Upper lobe of right lung (tissue), 1 donor: ENCODE data around the gene KCTD1. TPM values are rescaled to one million over a fixed set of nuclear protein-coding genes. Genes with fewer than 3 reads are reported as not detected.

Experiments used
- ATAC-seq: fragments of 200-7000 bp; cut with Tn5 transposase; one replicate; pipeline ENCODE4 v1.9.1; 2020; ENCODE audit warnings: mild to moderate bottlenecking, moderate library complexity
- DNase-seq: peaks from one replicate; pipeline ENCODE4 v3.0.0-alpha.2; 2020
- H3K27ac ChIP-seq: fragments of 200-600 bp; one replicate; pipeline ENCODE4 v1.8.0; 2022
- H3K27me3 ChIP-seq: fragments of 200-600 bp; one replicate; pipeline ENCODE4 v1.8.0; 2022; ENCODE audit warnings: mild to moderate bottlenecking
- H3K36me3 ChIP-seq: fragments of 200-600 bp; one replicate; pipeline ENCODE4 v1.8.0; 2022
- H3K4me1 ChIP-seq: fragments of 200-600 bp; one replicate; pipeline ENCODE4 v1.8.0; 2022
- H3K4me3 ChIP-seq: fragments of 200-600 bp; one replicate; pipeline ENCODE4 v1.8.0; 2022; ENCODE audit warnings: mild to moderate bottlenecking
- H3K9me3 ChIP-seq: fragments of 200-600 bp; one replicate; pipeline ENCODE4 v1.8.0; 2022
- intact Hi-C: fragments of 100-400 bp; cut with DNase I; formaldehyde crosslinking; loops from one replicate; pipeline ENCODE4 v1.11.0; 2022
- total RNA-seq: library from RNA; stranded (reverse); fragmentation: NEBNext Ultra II Directional; extraction: Animal tissue kit (Norgen Biotek cat#: 25700); gene quantifications from one replicate; pipeline ENCODE4 v1.2.1, GENCODE V29; 2021
- TF ChIP-seq, protein P1 (sequence below): fragments of 200-600 bp; IDR thresholded peaks from one replicate; pipeline ENCODE4 v1.8.0; 2022; ENCODE audit warnings: antibody characterized with exemption
- donor health status: DM: no; HTN: yes; CAD: no; lungs with severe emphysema.

Gene KCTD1
- total RNA-seq, 1 donor from 2014 or later: 9.8 TPM

DNA sequence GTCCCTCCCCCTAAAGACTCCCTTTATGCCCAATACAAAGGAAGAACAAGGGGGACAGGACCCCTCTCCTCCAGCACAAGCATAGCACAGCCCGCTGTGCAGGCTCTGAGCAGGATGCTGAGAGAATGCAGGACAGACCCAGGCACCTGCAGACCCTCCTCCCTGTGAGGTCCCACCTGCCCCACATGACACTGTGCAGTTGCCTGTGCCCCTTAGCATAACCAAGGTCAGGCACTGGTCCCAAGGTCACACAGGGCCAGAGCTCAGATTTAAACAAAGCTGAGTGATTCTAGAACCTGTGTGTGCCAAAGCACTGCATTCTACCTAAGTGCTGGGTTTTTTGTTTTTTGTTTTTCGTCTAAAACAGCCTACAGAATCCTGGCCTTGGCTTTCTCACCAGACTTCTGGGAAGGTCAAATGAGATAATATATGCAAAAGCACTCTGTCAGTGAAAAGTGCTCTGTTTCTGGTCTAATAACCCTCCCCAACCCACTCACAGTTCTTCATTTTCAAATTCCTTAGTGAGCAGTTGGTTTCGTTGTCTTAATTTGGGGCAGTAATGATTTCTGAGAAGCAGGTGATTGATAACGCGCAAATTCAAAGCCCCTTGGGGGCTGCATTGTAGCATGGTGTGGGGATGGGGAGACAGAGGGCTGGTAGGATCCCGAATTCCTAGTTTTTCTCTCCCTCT lies 125.7 kb downstream of the KCTD1 start:
- no peaks in the 10 kb centered on the region for H3K27me3 ChIP-seq
- no peaks in the 10 kb centered on the region for H3K9me3 ChIP-seq
- intact Hi-C loops: no loop called here
- ATAC-seq (peak; percentile 24), DNase-seq (no peak)
- H3K4me3 ChIP-seq: no peak overlapping the region
- H3K27ac ChIP-seq: no peak overlapping the region
- H3K4me1 ChIP-seq: no peaks in the 10 kb centered on the region
- TF ChIP-seq, protein P1, sequence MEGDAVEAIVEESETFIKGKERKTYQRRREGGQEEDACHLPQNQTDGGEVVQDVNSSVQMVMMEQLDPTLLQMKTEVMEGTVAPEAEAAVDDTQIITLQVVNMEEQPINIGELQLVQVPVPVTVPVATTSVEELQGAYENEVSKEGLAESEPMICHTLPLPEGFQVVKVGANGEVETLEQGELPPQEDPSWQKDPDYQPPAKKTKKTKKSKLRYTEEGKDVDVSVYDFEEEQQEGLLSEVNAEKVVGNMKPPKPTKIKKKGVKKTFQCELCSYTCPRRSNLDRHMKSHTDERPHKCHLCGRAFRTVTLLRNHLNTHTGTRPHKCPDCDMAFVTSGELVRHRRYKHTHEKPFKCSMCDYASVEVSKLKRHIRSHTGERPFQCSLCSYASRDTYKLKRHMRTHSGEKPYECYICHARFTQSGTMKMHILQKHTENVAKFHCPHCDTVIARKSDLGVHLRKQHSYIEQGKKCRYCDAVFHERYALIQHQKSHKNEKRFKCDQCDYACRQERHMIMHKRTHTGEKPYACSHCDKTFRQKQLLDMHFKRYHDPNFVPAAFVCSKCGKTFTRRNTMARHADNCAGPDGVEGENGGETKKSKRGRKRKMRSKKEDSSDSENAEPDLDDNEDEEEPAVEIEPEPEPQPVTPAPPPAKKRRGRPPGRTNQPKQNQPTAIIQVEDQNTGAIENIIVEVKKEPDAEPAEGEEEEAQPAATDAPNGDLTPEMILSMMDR: no peak
- H3K36me3 ChIP-seq: no peaks in the 10 kb centered on the region

DNA sequence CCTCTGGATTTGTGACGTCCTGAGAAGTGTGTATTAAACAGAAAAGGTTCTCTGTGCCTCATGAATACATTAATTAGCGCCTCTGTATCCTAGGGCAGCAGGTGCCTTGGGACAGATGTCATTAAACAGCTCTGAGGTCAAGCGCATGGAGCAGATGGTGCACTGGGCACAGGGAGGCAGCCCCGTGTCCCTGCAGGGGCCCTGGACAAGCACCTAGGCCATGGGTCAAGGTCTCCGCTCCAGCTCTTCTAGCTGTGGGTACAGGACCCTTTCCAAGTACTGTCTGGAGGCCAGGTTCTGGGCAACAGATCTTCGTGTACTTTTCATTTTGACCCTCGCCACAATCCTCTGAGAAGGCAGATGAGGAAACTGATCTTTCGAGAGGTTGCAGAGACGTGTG lies 126.4 kb downstream of the KCTD1 start:
- DNase-seq: no peak
- TF ChIP-seq, protein P1: no peak
- intact Hi-C loops: no loop called here
- Histone ChIP-seq H3K4me1 (no peaks in the 10 kb centered on the region), H3K27me3 (no peaks in the 10 kb centered on the region), H3K9me3 (no peaks in the 10 kb centered on the region), H3K4me3 (no peak overlapping the region), H3K27ac (no peak overlapping the region), H3K36me3 (no peaks in the 10 kb centered on the region)
- ATAC-seq: no peak

DNA sequence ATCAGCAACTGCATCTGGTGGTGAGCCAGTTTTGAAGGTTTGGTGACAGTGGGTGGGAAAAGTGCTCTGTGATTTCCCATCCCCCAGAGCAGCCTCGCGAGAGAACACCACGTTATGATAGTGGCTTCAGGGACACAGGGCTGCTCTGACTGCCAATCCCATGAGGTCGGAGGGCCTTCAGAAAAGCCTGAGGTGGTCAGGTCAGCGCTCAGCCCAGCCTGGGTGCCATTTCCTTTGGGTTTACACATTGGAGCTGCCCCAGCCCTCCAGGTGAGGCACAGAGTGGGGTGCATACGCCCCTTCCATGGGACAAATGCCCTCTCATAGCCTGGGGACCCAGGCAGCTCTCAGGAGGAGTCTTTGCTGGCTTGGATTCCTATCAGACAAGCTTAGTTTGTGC lies 126.8 kb downstream of the KCTD1 start:
- no peak overlapping the region for H3K27ac ChIP-seq
- H3K4me1 ChIP-seq: no peaks in the 10 kb centered on the region
- ATAC-seq: no peak
- intact Hi-C loops: no loop called here
- DNase-seq: no peak
- no peaks in the 10 kb centered on the region for H3K9me3 ChIP-seq
- H3K4me3 ChIP-seq: no peak overlapping the region
- TF ChIP-seq, protein P1: no peak
- H3K36me3 ChIP-seq: no peaks in the 10 kb centered on the region
- H3K27me3 ChIP-seq: no peaks in the 10 kb centered on the region

DNA sequence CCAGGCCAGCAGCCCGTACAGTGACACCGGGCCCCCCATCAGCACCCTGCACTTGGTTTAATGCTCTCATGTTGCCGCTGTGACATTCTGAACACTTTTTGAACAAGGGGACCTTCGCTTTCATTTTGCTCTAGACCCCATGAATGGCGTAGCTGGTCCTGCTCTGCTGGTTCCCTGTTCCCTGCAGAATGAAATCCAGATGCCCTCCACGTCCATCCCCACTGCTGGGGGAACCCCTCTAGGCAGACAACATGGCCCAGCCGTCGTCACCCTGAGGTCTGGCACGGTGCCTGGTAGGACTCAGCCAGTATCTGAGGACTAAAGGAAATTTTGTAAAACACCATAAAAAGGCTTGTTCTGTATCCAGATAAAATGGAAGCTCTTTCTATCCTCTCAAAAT lies 128.6 kb downstream of the KCTD1 start:
- Histone ChIP-seq H3K27ac (no peak overlapping the region), H3K4me3 (no peak overlapping the region), H3K4me1 (no peaks in the 10 kb centered on the region), H3K9me3 (no peaks in the 10 kb centered on the region), H3K27me3 (no peaks in the 10 kb centered on the region), H3K36me3 (no peaks in the 10 kb centered on the region)
- no peak for DNase-seq
- ATAC-seq: no peak
- TF ChIP-seq, protein P1: no peak
- intact Hi-C loops: no loop called here

DNA sequence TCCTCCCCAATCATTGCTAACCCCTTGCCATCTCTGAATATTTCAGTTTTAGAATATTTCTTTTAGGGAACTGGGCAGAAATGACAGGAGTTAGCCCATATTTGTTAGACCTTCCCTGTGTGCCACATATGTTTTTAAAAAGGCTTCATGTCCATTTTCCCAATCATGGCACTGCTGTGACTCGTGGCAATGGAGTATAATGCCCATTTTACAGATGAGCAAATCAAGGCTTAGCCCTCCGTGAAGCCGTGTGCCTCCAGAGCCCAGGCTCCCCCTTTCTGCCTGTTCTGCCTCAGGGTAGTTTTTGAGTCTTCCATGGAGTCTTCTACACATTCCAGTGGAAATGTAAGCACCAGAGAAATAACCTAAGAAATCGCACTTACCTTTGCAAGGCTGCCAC lies 130.1 kb downstream of the KCTD1 start:
- Histone ChIP-seq H3K4me1 (no peaks in the 10 kb centered on the region), H3K27ac (no peak overlapping the region), H3K27me3 (no peaks in the 10 kb centered on the region), H3K36me3 (no peaks in the 10 kb centered on the region), H3K9me3 (no peaks in the 10 kb centered on the region), H3K4me3 (no peak overlapping the region)
- intact Hi-C loops: no loop called here
- ATAC-seq (no peak), DNase-seq (no peak)
- TF ChIP-seq, protein P1: no peak

DNA sequence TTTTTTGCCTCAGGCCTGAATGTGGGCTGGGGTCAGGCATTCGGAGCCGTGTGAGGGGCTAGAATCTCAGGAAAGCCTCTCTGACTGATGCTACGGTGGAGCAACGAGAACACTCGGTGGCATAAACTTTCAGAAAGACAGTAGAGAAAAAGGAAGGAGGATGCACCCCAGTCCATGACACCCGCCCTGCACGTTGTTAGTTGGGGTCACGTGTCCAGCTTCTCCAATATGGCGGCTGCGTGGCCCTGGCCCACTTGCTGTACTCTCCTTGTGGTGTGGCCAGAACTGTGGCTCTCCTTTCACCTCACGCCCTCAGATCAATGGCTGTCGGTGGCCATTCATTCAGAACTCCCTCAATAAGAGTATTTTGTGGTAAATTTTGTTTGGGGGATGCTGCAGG lies 131.2 kb downstream of the KCTD1 start:
- H3K4me3 ChIP-seq: no peak overlapping the region
- ATAC-seq (no peak), DNase-seq (no peak)
- no peaks in the 10 kb centered on the region for H3K27me3 ChIP-seq
- no peaks in the 10 kb centered on the region for H3K36me3 ChIP-seq
- no peaks in the 10 kb centered on the region for H3K4me1 ChIP-seq
- intact Hi-C loops: no loop called here
- TF ChIP-seq, protein P1: no peak
- H3K9me3 ChIP-seq: no peaks in the 10 kb centered on the region
- H3K27ac ChIP-seq: no peak overlapping the region
